Suppressor macrophage (primary cell): ENCODE results near the gene ALOX12.
A peak's percentile ranks its signal among the peaks of the same experiment; 100 is the strongest.
"Not testable (repeated sequence)": the region's sequence is repeated elsewhere in the genome, so short reads cannot be mapped to it uniquely, and the experiment has no call there.

Experiments used
- DNase-seq, 4 experiments: peaks; one replicate each; pipeline ENCODE4 v3.0.0-alpha.2; 2020 to 2022
- total RNA-seq, 17 experiments: gene quantifications; one replicate each; lab custom pipeline; 2026; ENCODE audit warnings: mixed read lengths in 6 of 17, inconsistent platforms in 3 of 17; lab: John Stamatoyannopoulos, UW

ALOX12 gene
- 0 to 1.1 (median 0) reads per million in 17 experiments for total RNA-seq

GRCh38 chr17:6995500-6996255, at the start of gene ALOX12:
ALOX12 (plus strand) TSS chr17:6996049; CDS start chr17:6996118, 69 bp downstream.
- DNase-seq, result no peak

- peak in 1 of 4 experiments; percentile 12 for DNase-seq
These were observed 48.1 kb upstream of the ALOX12 start for GRCh38 chr17:6947745-6948144.

- DNase-seq, result peak; percentile 57 to 81 (median 74)
These were observed 47.3 kb upstream of the ALOX12 start for GRCh38 chr17:6948562-6948961.

- DNase-seq, result no peak
These were observed 46.9 kb upstream of the ALOX12 start for GRCh38 chr17:6948976-6949375.

GRCh38 chr17:6950938-6951337, 44.9 kb upstream of the ALOX12 start:
- DNase-seq, result not testable (repeated sequence)

GRCh38 chr17:6953689-6954088, 42.2 kb upstream of the ALOX12 start:
- DNase-seq, result no peak

- no peak for DNase-seq
These were observed 36.1 kb upstream of the ALOX12 start for GRCh38 chr17:6959700-6960099.

GRCh38 chr17:6969323-6969726, 26.5 kb upstream of the ALOX12 start:
- no peak for DNase-seq

GRCh38 chr17:6970992-6971391, 24.9 kb upstream of the ALOX12 start:
- no peak for DNase-seq

- DNase-seq, result not testable (repeated sequence)
These were observed 16.4 kb upstream of the ALOX12 start for GRCh38 chr17:6979440-6979839.

- DNase-seq, result no peak
These were observed 14.4 kb upstream of the ALOX12 start for GRCh38 chr17:6981426-6981825.

- DNase-seq, result no peak
These were observed 10.6 kb upstream of the ALOX12 start for GRCh38 chr17:6985266-6985665.

- no peak for DNase-seq
These were observed 9.2 kb upstream of the ALOX12 start for GRCh38 chr17:6986676-6987075.

GRCh38 chr17:6989779-6990178, 6.1 kb upstream of the ALOX12 start:
- DNase-seq, result no peak

GRCh38 chr17:6993613-6994056, 2.2 kb upstream of the ALOX12 start:
- DNase-seq, result not testable (repeated sequence)

- no peak for DNase-seq
These were observed 1.7 kb upstream of the ALOX12 start for GRCh38 chr17:6994118-6994598.

GRCh38 chr17:6994666-6995256, 1.1 kb upstream of the ALOX12 start:
- no peak for DNase-seq

GRCh38 chr17:6996256-6997011, 585 bp downstream of the ALOX12 start:
- DNase-seq, result no peak

- DNase-seq, result no peak
These were observed 1.3 kb downstream of the ALOX12 start for GRCh38 chr17:6997171-6997570.

GRCh38 chr17:6998855-6999508, 3.1 kb downstream of the ALOX12 start:
- DNase-seq, result no peak

- peak in 2 of 4 experiments; percentile 36 to 57 for DNase-seq
These were observed 5.6 kb downstream of the ALOX12 start for GRCh38 chr17:7001318-7001961.
